ENCODE results near the gene TMEM222.

DNA sequence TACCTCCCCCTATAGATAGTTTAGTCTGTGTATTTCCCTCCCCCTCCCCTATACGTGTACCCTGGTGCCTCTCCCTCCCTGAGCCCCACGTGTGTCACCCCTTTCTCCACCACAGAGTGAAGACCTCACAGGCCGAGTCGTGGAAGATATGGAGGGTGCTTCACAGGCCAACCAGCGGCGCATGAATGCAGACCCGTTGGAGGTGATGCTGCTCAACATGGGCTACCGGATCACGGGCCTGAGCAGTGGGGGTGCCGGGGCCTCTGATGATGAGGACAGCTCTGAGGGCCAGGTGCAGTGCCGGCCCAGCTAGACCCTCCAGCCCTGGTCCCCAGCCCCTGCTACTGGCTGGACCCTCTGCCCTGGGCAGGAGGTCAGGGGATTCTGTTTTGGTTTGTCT lies 15.9 kb upstream of the TMEM222 start:
- TF ChIP-seq, protein P1, sequence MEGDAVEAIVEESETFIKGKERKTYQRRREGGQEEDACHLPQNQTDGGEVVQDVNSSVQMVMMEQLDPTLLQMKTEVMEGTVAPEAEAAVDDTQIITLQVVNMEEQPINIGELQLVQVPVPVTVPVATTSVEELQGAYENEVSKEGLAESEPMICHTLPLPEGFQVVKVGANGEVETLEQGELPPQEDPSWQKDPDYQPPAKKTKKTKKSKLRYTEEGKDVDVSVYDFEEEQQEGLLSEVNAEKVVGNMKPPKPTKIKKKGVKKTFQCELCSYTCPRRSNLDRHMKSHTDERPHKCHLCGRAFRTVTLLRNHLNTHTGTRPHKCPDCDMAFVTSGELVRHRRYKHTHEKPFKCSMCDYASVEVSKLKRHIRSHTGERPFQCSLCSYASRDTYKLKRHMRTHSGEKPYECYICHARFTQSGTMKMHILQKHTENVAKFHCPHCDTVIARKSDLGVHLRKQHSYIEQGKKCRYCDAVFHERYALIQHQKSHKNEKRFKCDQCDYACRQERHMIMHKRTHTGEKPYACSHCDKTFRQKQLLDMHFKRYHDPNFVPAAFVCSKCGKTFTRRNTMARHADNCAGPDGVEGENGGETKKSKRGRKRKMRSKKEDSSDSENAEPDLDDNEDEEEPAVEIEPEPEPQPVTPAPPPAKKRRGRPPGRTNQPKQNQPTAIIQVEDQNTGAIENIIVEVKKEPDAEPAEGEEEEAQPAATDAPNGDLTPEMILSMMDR (IDR thresholded peaks at IDR 0.05): no peak
- TF ChIP-seq POLR2A (IDR thresholded peaks at IDR 0.05): no peak
